A549 (cell line): ENCODE measurements around the gene C8B.

Experiments
- CHD4 ChIP-seq: fragments of 200-600 bp; sonication (generic); IDR thresholded peaks from 2 replicates; pipeline ENCODE4 v1.6.1; 2016; ENCODE audit warnings: antibody characterized with exemption, mild to moderate bottlenecking, borderline replicate concordance
- MAZ ChIP-seq: fragments of 150-350 bp; IDR thresholded peaks from 2 replicates; pipeline ENCODE4 v1.6.1; 2014; ENCODE audit warnings: antibody characterized with exemption, low read depth, low read length, borderline replicate concordance
- PHF8 ChIP-seq: fragments of 200-600 bp; sonication (generic); IDR thresholded peaks from 2 replicates; pipeline ENCODE4 v1.6.1; 2016; ENCODE audit warnings: low read depth, mild to moderate bottlenecking, antibody characterized with exemption, moderate library complexity, borderline replicate concordance
- RCOR1 ChIP-seq: fragments of 150-350 bp; IDR thresholded peaks from 2 replicates; pipeline ENCODE4 v1.6.1; 2014; ENCODE audit warnings: antibody characterized with exemption, low read length, low read depth
- TF ChIP-seq, protein P1 (sequence below): IDR thresholded peaks from 2 replicates; pipeline ENCODE4 v1.6.1; 2012

DNA sequence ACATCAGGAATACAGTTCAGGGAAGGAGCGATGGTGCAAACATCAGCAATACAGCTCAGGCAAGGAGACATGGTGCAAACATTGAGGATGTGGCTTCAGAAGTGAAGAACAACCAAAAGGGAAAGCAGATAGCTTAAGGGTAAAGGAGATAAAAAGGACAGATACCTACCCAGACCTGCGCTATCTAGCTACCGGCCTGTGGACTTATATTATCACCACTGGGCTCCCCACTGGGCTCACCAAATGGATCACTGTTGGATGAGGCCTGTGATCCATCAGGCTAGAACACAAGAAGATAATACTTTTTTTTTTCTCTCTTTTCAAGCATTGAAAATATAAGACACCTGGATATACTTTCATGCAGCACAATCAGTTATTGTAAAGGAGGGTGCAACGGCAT lies 44.7 kb upstream of the C8B start:
- TF ChIP-seq MAZ: no peak
- TF ChIP-seq, protein P1, sequence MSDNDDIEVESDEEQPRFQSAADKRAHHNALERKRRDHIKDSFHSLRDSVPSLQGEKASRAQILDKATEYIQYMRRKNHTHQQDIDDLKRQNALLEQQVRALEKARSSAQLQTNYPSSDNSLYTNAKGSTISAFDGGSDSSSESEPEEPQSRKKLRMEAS: no peak
- no peak for TF ChIP-seq PHF8
- no peak for TF ChIP-seq CHD4
- TF ChIP-seq RCOR1: no peak
